Measurements from ENCODE around the gene FGGY.

Gene FGGY

DNA sequence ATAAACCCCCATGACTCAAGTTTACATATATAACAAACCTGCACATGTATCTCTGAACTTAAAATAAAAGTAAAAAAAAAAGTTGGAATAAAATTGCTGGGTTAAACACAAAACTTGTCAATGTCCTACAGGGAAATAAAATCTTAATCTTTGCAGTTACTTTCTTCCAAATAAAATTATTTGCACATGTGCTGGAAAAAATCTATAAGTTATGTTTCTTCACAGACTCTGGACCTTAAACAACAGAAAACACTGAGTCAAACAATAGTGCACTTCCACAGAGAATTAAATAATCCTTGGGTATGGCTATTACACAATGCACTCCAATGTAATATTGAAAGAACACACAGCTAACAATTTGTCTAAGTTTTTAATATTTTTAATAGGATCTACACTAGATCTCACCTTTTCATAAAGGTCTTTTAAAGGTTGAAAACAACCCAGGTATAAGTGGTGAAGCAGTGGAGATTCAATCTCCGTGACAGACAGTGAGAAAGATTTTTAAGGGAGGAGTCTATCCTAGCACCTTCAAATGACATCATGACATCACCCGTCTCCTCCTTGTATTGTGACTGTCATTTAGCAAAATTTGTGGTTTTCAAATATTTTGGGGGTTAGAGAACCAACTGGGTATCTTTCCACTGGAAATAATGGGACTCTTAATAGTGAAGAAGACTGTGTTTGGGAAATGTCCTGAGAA is 25.2 kb upstream of the FGGY start:
- DNase-seq (ENCODE audit: low read depth) = no peak
- TF ChIP-seq, protein P1, sequence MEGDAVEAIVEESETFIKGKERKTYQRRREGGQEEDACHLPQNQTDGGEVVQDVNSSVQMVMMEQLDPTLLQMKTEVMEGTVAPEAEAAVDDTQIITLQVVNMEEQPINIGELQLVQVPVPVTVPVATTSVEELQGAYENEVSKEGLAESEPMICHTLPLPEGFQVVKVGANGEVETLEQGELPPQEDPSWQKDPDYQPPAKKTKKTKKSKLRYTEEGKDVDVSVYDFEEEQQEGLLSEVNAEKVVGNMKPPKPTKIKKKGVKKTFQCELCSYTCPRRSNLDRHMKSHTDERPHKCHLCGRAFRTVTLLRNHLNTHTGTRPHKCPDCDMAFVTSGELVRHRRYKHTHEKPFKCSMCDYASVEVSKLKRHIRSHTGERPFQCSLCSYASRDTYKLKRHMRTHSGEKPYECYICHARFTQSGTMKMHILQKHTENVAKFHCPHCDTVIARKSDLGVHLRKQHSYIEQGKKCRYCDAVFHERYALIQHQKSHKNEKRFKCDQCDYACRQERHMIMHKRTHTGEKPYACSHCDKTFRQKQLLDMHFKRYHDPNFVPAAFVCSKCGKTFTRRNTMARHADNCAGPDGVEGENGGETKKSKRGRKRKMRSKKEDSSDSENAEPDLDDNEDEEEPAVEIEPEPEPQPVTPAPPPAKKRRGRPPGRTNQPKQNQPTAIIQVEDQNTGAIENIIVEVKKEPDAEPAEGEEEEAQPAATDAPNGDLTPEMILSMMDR (IDR thresholded peaks at IDR 0.05; ENCODE audit: low read length, missing control alignments) = no peak
- H3K4me3 ChIP-seq (replicated peaks; ENCODE audit: low read depth, low read length) = no peak overlapping the region

DNA sequence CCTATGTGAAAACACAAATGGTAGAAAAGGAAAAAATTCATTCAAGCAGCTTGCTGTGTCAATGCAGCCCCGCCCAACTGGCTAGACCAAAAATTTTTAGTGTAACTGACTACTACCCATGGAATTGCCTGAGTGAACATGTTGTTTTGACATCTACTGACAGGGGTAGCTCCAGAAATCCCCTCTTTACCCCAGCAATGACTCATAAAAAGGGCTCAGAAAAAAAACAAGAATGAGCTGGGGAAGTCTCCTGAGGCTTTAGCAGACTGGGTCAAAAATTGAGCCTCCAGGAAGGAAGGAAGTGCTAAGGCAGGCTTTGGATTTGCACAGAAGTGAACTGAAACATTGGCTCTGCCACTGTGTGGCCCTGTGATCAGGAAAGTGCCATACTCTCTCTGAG is 24.4 kb upstream of the FGGY start:
- TF ChIP-seq, protein P1 (IDR thresholded peaks at IDR 0.05; ENCODE audit: low read length, missing control alignments) = no peak
- no peak overlapping the region for H3K4me3 ChIP-seq (replicated peaks; ENCODE audit: low read depth, low read length)
- DNase-seq (ENCODE audit: low read depth) = peak; percentile 59

DNA sequence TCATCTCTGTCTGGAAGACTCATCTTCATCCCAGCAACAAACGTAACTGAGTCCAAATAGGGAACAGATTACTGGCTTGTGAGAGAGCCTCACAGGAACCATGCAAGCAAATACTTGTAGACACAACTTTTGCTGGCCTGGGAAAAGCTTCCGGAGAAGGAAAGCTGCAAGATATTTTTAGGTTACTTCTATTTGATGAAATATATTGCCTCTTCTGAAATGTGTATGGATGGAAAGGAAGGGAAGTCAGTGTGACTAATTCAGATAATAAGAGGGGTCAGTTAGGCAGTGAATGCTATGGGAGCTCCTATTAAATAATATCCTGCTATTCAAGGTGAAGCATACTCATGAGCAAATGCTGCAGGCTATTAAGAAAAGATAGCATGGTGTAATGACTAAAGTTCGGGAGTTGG is 20.4 kb upstream of the FGGY start:
- peak; percentile 51 for DNase-seq (ENCODE audit: low read depth)
- no peak overlapping the region for H3K4me3 ChIP-seq (replicated peaks; ENCODE audit: low read depth, low read length)
- TF ChIP-seq, protein P1 (IDR thresholded peaks at IDR 0.05; ENCODE audit: low read length, missing control alignments) = no peak

DNA sequence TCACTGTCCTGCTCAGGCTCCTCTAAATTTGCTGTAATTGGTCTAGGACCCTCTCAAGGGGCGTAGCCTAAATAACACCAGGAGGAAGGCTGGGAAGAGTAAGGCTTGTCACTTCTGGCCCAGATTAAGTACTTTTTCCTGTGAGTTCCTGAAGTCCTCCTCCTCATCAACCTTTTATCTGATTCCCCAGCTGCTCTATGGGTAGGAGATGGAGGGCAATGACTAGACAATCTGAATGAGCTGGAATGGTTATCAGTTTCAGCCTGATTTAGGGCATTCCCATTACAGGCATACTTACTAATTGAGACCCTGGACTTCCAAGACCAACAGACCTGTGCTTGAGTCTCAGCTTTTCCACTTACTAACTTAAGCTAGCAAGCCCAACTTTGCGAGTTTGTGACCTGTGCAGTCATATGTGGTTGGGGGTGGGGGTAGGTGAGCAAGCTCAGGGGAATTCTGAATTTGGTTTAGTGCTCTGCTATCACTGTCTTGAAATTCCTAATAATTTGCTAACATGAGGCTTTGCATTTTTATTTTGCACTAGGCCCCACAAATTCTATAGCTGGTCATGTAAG is 18.0 kb upstream of the FGGY start:
- TF ChIP-seq, protein P1 (IDR thresholded peaks at IDR 0.05; ENCODE audit: low read length, missing control alignments) = no peak
- DNase-seq (ENCODE audit: low read depth) = no peak
- no peak overlapping the region for H3K4me3 ChIP-seq (replicated peaks; ENCODE audit: low read depth, low read length)

DNA sequence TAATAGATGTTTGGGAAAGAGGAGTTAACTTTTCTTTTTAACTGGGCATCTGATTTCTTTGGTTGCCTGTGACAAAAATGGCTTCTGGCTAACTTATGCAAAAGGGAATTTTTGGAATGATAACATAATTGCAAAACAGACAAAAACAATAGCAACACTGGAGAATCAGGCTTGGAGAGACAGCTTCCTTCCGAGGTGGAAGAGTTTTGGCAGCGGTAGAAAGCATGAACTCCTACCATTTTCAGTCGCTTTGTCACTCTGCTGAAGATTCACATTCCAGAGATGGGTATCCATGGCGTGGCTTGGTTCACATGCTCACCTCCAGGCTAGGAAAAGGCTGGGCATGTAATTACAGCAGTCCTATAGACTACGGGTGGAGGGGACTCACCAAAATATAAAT is 17.2 kb upstream of the FGGY start:
- H3K4me3 ChIP-seq (replicated peaks; ENCODE audit: low read depth, low read length) = no peak overlapping the region
- DNase-seq (ENCODE audit: low read depth) = peak; percentile 67
- TF ChIP-seq, protein P1 (IDR thresholded peaks at IDR 0.05; ENCODE audit: low read length, missing control alignments) = no peak

DNA sequence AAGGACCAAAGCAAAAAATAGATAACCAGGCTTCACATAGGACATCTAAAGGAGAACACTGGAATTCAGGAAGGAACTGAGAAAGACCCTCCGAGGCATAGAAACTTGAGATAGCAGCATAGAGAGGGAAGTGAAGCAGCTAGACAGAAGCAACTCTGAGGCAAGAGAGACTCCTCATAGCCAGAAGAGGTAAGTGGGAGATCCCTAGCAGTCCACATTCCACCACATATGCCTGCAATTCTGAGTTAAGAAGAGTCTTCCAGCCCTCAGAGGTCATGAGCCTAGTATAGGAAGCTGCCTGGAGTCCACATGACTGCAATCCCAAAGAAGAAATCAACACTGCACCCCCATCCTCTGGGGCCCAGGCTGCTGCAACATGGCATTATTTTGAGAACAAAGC is 13.9 kb upstream of the FGGY start:
- H3K4me3 ChIP-seq (replicated peaks; ENCODE audit: low read depth, low read length) = no peak overlapping the region
- TF ChIP-seq, protein P1 (IDR thresholded peaks at IDR 0.05; ENCODE audit: low read length, missing control alignments) = no peak
- no peak for DNase-seq (ENCODE audit: low read depth)

DNA sequence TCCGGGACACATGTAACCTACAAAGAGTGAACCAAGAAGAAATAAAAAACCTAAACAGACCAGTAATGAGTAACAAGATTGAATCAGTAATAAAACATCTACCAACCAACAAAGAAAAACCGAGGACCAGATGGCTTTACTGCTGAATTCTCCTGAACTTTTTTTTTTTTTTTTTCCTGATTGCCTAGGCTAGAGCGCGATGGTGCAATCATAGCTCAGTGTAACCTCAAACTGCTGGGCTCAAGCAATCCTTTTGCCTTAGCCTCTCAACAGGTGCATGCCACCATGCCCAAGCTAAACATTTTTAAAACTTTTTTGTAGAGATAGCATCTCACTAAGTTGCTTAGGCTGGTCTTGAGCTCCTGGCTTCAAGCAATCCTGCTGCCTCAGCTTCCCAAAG is 11.2 kb upstream of the FGGY start:
- TF ChIP-seq, protein P1 (IDR thresholded peaks at IDR 0.05; ENCODE audit: low read length, missing control alignments) = no peak
- H3K4me3 ChIP-seq (replicated peaks; ENCODE audit: low read depth, low read length) = no peak overlapping the region
- no peak for DNase-seq (ENCODE audit: low read depth)
